RWPE2 (cell line): ENCODE data around the gene ST8SIA4.

Experiments used
- ATAC-seq: fragments of 200-7000 bp; cut with Tn5 transposase; 3 replicates; pipeline ENCODE4 v1.9.1; 2021; ENCODE audit warnings: low read depth
- DNase-seq: peaks from one replicate; pipeline ENCODE4 v3.0.0-alpha.2; 2020; ENCODE audit warnings: low spot score
- H3K27ac ChIP-seq: fragments of 450-650 bp; 2 replicates; pipeline ENCODE4 v1.5.1; 2017; ENCODE audit warnings: mild to moderate bottlenecking; ENCODE audit not compliant: poor library complexity, severe bottlenecking
- H3K27me3 ChIP-seq: fragments of 250-450 bp; sonication (Bioruptor Pico); 2 replicates; pipeline ENCODE4 v1.5.1; 2021; ENCODE audit warnings: mild to moderate bottlenecking, moderate library complexity; ENCODE audit not compliant: insufficient read depth, poor library complexity, severe bottlenecking
- H3K36me3 ChIP-seq: fragments of 250-450 bp; sonication (Bioruptor Pico); 2 replicates; pipeline ENCODE4 v1.5.1; 2020; ENCODE audit warnings: low read depth, mild to moderate bottlenecking, moderate library complexity
- H3K4me1 ChIP-seq: fragments of 250-450 bp; sonication (Bioruptor Pico); 2 replicates; pipeline ENCODE4 v1.5.1; 2021; ENCODE audit warnings: mild to moderate bottlenecking, moderate library complexity; ENCODE audit not compliant: insufficient read depth, poor library complexity, severe bottlenecking
- H3K4me3 ChIP-seq: fragments of 250-450 bp; sonication (Bioruptor Pico); 2 replicates; pipeline ENCODE4 v1.5.1; 2021; ENCODE audit warnings: mild to moderate bottlenecking, moderate library complexity; ENCODE audit not compliant: severe bottlenecking
- H3K9me3 ChIP-seq: fragments of 250-450 bp; sonication (Bioruptor Pico); 2 replicates; pipeline ENCODE4 v1.5.1; 2021; ENCODE audit warnings: mild to moderate bottlenecking, moderate library complexity; ENCODE audit not compliant: severe bottlenecking
- TF ChIP-seq, protein P1 (sequence below): fragments of 450-650 bp; IDR thresholded peaks from one replicate; pipeline ENCODE4 v1.5.1; 2017; ENCODE audit warnings: mild to moderate bottlenecking, moderate library complexity; ENCODE audit not compliant: poor library complexity, severe bottlenecking

ST8SIA4 gene

DNA sequence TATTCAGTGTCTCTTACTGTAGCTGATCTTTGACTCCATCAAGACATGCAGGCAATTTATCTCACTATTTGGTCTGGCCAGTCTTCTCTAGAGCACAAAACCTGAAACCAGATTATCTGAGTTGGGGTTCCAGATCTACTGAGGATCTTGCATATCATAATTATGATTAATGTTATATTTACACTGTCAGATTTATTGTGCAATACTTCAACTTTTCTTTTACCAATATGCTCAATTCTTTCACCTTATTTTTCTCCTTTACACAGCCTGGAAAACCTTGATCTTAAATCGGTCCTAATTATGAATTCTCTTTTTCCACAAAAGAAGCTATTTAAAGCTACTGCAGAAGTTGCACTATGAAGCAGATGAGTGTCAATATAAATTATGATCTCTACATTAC is 140.1 kb downstream of the ST8SIA4 start:
- no peak overlapping the region for H3K4me3 ChIP-seq
- no peaks in the 10 kb centered on the region for H3K36me3 ChIP-seq
- H3K9me3 ChIP-seq: no peaks in the 10 kb centered on the region
- H3K27me3 ChIP-seq: no peaks in the 10 kb centered on the region
- H3K27ac ChIP-seq: no peak overlapping the region
- TF ChIP-seq, protein P1, sequence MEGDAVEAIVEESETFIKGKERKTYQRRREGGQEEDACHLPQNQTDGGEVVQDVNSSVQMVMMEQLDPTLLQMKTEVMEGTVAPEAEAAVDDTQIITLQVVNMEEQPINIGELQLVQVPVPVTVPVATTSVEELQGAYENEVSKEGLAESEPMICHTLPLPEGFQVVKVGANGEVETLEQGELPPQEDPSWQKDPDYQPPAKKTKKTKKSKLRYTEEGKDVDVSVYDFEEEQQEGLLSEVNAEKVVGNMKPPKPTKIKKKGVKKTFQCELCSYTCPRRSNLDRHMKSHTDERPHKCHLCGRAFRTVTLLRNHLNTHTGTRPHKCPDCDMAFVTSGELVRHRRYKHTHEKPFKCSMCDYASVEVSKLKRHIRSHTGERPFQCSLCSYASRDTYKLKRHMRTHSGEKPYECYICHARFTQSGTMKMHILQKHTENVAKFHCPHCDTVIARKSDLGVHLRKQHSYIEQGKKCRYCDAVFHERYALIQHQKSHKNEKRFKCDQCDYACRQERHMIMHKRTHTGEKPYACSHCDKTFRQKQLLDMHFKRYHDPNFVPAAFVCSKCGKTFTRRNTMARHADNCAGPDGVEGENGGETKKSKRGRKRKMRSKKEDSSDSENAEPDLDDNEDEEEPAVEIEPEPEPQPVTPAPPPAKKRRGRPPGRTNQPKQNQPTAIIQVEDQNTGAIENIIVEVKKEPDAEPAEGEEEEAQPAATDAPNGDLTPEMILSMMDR: no peak
- DNase-seq (no peak), ATAC-seq (no peak)
- no peaks in the 10 kb centered on the region for H3K4me1 ChIP-seq

DNA sequence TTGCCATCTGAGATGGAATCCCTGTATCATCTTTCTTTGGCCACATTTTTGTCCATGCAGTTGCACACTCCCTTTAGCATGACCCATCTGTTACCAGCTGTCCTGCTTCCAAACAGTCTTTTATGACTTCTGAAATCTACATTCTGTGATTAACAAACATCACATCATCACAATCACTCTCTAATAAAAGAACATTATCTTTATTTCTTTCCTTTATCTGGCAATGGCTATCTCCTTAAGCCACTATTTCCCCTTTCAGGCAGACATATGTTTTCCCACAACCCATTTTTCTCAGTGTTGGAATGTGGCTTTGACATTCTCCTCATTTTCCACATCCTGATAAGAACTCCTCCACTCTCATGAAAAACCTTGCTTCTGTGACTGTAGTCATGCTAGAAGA is 141.0 kb downstream of the ST8SIA4 start:
- TF ChIP-seq, protein P1: no peak
- H3K27ac ChIP-seq: no peak overlapping the region
- H3K27me3 ChIP-seq: no peaks in the 10 kb centered on the region
- no peaks in the 10 kb centered on the region for H3K4me1 ChIP-seq
- no peaks in the 10 kb centered on the region for H3K9me3 ChIP-seq
- ATAC-seq (no peak), DNase-seq (no peak)
- no peaks in the 10 kb centered on the region for H3K36me3 ChIP-seq
- H3K4me3 ChIP-seq: no peak overlapping the region

DNA sequence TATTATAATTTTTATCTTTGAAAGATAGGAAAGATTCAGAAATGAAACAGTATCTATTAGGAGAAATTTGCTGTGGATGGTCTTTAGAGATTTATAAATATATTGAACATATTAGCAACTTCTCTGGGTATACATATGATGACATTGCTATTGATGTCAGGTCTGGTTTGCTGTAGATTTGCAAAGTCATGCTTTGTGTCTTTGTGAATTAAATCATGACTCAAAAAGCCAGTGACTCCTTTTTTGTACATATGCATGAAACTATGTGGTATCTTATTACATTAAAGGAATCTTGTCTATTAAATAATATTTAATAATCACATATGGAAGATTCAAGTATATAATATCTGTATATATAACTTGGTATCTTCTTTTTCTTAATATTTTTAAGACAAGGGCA is 141.9 kb downstream of the ST8SIA4 start:
- Histone ChIP-seq H3K4me1 (no peaks in the 10 kb centered on the region), H3K36me3 (no peaks in the 10 kb centered on the region), H3K4me3 (no peak overlapping the region), H3K27ac (no peak overlapping the region), H3K9me3 (no peaks in the 10 kb centered on the region), H3K27me3 (no peaks in the 10 kb centered on the region)
- no peak; the same call in 2 of the 3 replicates for ATAC-seq
- TF ChIP-seq, protein P1: no peak
- DNase-seq: no peak

DNA sequence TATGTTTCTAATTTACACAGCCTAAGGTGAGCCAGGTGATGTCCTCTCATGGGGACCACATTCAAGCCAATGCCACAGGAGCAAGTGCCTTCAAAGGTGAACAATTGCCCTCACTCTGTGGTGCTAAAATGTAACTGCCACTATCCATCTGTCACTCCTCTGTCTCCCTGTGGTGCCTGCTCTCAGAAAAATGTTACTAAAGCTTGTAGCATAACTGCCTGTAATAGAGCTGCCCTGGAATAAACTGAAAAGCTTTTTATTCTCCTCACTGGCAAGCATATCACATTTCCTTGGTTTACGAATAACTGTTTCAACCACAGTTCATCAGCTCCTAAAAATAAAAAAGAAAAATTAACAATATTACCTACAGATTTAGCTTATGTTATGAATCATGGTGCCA is 142.4 kb downstream of the ST8SIA4 start:
- Histone ChIP-seq H3K9me3 (no peaks in the 10 kb centered on the region), H3K27me3 (no peaks in the 10 kb centered on the region), H3K4me3 (no peak overlapping the region), H3K36me3 (no peaks in the 10 kb centered on the region), H3K4me1 (no peaks in the 10 kb centered on the region), H3K27ac (no peak overlapping the region)
- ATAC-seq (no peak), DNase-seq (no peak)
- TF ChIP-seq, protein P1: no peak

DNA sequence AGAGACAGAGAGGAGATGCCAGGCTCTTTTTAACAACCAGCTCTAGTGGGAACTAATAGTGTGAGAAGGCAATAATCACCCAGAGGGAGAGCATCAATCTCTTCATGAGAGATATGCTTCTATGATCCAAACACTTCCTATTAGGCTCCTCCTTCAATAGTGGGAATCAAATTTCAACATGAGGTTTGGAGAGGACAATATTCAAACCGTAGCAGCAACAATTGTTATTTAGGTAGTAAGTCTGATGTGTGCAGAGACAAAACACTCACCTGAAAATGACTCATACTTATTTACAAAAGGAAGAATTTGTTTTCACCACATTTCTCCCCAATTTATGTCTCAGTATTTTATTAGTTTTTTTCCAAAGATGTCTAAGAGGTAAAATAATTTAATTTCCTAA is 144.3 kb downstream of the ST8SIA4 start:
- Histone ChIP-seq H3K27me3 (no peaks in the 10 kb centered on the region), H3K4me1 (no peaks in the 10 kb centered on the region), H3K27ac (no peak overlapping the region), H3K4me3 (no peak overlapping the region), H3K9me3 (no peaks in the 10 kb centered on the region), H3K36me3 (no peaks in the 10 kb centered on the region)
- ATAC-seq (peak; percentile 57; the same call in 1 of the 3 replicates), DNase-seq (no peak)
- TF ChIP-seq, protein P1: no peak
